NCI-H2081 treated with DMSO at 0.1 percent for 48 hours (cell line): ENCODE measurements around the gene TMPRSS9.

ENCODE experiments used
- DNase-seq: peaks from one replicate; lab custom pipeline; 2025; lab: John Stamatoyannopoulos, UW

TMPRSS9 gene

DNA sequence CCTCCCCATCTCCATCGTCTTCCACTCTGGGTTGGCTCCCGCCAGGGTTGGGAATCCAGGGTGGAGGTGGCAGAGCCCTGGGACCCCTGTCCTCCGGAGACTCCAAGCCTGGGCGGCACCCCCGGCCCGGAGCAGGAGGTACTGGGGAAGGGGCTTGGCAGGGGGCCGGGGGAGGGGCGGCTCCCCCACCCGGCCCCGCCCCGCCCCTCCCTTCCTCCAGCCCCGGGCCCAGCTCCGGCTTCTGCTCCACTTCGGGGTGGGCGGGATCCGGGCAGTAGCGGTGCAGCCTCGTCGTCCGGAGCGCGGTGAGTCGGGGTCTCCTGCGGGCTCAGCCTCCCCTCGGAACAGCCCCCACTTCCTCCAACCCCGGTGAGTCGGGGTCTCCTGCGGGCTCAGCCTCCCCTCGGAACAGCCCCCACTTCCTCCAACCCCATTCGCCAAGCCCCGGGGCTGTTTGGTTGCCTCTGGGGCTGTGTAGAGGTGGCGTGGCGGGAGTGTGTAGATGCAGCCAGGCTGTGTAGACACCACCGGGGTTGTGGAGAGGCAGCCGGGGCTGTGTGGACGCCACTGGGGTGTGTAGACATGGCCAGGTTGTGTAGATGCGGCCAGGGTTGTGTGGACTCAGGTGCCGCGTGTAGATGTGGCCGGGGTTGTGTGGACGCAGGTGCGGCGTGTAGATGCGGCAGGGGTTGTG, at the start of gene TMPRSS9:
TSS of gene TMPRSS9 (plus strand) at position 274 of the 694 bp plus-strand sequence. CDS start 29,521 bp downstream, outside the sequence.
- DNase-seq: no peak

DNA sequence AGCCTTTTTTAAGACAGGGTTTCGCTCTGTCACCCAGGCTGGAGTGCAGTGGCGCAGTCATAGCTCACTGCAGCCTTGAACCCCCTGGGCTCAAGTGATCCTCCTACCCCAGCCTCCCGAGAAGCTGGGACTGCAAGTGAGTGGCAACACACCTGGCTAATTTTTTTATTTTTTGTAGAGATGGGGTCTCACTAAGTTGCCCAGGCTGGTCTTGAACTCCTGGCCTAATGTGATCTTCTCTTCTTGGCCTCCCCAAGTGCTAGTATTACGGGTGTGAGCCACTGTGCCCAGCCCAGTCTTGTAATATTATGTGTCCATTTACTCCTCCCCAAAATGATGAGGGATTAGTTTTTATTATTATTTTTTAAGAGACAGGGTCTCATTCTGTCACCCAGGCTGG, 49.0 kb upstream of the TMPRSS9 start:
- no peak for DNase-seq

- no peak for DNase-seq
These were observed 47.1 kb upstream of the TMPRSS9 start for GRCh38 chr19:2312820-2313501.

- no peak for DNase-seq
These were observed 44.8 kb upstream of the TMPRSS9 start for GRCh38 chr19:2315121-2315817.

DNA sequence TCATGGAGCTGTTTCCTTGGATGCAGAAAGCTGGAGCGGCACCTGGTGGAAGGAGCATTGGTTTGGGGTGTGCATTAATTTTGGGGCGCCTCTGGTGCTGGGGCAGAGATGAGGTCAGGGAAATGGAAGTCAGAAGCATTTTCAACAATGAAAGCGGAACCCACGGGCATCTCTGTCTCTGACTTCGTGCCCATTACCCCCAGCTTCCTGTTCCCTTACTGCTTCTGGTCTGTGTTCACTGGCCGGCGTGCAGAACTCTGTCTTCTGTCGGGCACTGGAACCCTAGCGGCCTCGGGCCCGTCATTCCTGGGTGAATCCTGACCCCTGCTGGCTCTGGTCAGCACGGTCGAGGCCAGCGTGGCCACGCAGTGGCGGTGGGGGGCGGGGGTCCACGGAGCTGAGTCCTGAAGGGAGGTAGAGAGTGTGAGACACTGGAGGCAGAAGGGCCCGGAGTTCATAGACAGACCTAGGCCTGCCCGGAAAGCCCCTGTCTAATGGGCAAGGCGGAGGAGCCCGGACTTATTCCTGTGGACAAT, 44.2 kb upstream of the TMPRSS9 start:
- no peak for DNase-seq

DNA sequence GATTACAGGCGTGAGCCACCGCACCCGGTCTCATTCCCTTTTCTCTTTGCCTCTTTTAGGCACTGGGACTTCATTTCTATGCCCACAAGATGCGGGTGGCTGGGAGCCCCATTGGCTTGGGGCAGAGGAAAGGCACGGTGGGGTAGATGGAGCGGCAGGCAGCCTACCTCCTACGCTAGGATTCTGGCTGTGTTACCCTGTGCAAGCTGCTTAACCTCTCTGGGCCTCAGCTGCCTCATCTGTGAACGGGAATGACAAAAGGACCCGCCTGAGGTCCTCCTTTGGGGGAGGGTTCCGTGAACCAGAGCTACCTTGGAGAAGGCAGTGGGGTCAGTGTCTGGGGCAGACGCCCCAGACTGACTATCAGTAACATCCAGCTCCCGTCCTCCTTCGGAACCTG, 42.8 kb upstream of the TMPRSS9 start:
- DNase-seq: no peak

- no peak for DNase-seq
These were observed 42.3 kb upstream of the TMPRSS9 start for GRCh38 chr19:2317756-2318155.

GRCh38 chr19:2318923-2319322, 41.1 kb upstream of the TMPRSS9 start:
- DNase-seq: no peak

GRCh38 chr19:2319551-2319950, 40.5 kb upstream of the TMPRSS9 start:
- DNase-seq: no peak

GRCh38 chr19:2320049-2320448, 40.0 kb upstream of the TMPRSS9 start:
- DNase-seq: no peak

DNA sequence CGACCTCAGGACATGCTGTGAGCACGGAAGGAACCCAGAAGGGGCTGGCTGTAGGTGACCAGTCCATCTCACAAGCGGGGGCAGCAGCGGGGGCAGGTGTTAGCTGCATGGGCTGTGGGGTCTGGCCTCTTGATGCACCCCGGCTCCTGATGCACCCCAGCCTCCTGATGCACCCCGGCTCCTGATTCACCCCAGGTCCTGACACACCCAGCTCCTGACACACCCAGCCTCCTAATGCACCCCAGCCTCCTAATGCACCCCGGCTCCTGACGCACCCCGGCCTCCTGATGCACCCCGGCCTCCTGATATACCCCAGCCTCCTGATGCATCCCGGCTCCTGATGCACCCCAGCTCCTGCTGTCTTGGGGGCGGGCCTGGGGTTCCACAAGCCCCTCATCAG, 39.1 kb upstream of the TMPRSS9 start:
- no peak for DNase-seq

GRCh38 chr19:2321565-2322283, 38.3 kb upstream of the TMPRSS9 start:
- DNase-seq: no peak

GRCh38 chr19:2323707-2324106, 36.4 kb upstream of the TMPRSS9 start:
- DNase-seq: no peak

DNA sequence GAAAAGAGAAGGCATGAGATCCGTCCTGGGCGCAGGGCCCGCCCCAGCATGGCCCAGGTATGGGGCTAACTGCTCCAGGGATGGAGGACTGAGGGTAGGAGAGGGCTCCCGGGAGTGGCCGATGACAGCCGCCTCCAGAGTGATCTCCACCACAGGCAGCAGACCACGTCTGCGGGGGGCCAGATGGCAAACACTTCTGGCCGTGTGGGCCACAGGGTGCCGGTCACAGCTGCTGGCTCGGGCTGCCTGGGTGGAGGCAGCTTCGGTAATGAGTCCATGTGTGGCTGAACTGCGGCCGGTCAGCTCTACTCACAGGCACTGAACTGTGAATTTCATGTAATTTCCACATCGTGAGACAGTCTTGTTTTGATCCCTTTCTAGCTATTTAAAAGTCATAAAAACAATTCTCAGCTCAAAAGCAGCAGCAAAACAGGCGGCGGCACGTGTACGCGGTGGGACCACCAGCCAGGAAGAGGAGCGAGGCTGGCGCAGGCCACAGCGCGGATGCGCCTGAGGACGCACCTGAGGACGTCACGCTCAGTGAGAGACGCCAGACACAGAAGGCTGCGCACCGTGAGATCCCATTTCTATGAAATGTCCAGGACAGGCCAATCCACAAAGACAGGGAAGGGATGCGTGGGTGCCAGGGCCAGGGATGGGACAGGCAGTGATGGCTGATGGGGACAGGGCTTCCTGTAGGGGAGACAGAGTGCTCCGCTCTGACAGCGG, 35.7 kb upstream of the TMPRSS9 start:
- no peak for DNase-seq

- no peak for DNase-seq
These were observed 34.6 kb upstream of the TMPRSS9 start for GRCh38 chr19:2325281-2326046.

- DNase-seq: no peak
These were observed 33.2 kb upstream of the TMPRSS9 start for GRCh38 chr19:2326699-2327360.

GRCh38 chr19:2327773-2328400, 32.2 kb upstream of the TMPRSS9 start:
- DNase-seq: peak; percentile 37

- DNase-seq: peak; percentile 50
These were observed 31.5 kb upstream of the TMPRSS9 start, which contains the start of the genes LSM7 and SPPL2B for GRCh38 chr19:2328401-2329148. Gene LSM7, minus strand, starts transcription at chr19:2328586. Its CDS starts 20 bp downstream, at chr19:2328566. Gene SPPL2B, plus strand, starts transcription at chr19:2328684. Its CDS starts 26 bp downstream, at chr19:2328710.

- no peak for DNase-seq
These were observed 31.0 kb upstream of the TMPRSS9 start for GRCh38 chr19:2329149-2329478.
